ENCODE data around the gene IFT81. TPM values are rescaled to one million over a fixed set of nuclear protein-coding genes. Genes with fewer than 3 reads are reported as not detected.

IFT81 gene
- total RNA-seq, 1 experiment from 2014 or later = 9.0 TPM

GRCh38 chr12:110234331-110234751 lies 110.2 kb downstream of the IFT81 start:
- CTCF ChIA-PET = no interaction called here
- DNase-seq (ENCODE audit: low read depth, low spot score) = no peak
- H3K27ac ChIP-seq (ENCODE audit: low read depth, low read length) = no peak overlapping the region
- BruUV-seq (replicated peaks) = no TSS peak
- intact Hi-C loops (cut with micrococcal nuclease) = no loop called here
- no peaks in the 10 kb centered on the region for H4K20me1 ChIP-seq (ENCODE audit: insufficient read depth)
- TF ChIP-seq ZNF274 (IDR thresholded peaks at IDR 0.05; ENCODE audit: low read depth, low read length) = no peak
- no peak for TF ChIP-seq ATF3 (IDR thresholded peaks at IDR 0.05)
- no peak for TF ChIP-seq EGR1 (IDR thresholded peaks at IDR 0.05; ENCODE audit: low read depth)
- TF ChIP-seq MAX (IDR thresholded peaks at IDR 0.05) = no peak
- no peak for TF ChIP-seq REST (IDR thresholded peaks at IDR 0.05; ENCODE audit: low read depth)
- TF ChIP-seq POLR2A (IDR thresholded peaks at IDR 0.05; ENCODE audit: borderline replicate concordance, extremely low read depth, insufficient read depth, insufficient read length) = no peak
- TF ChIP-seq YY1 (IDR thresholded peaks at IDR 0.05; ENCODE audit: extremely low read depth, insufficient replicate concordance, low read depth, low read length) = no peak
- TF ChIP-seq CEBPB (IDR thresholded peaks at IDR 0.05; ENCODE audit: low read depth) = no peak
- TF ChIP-seq EZH2 (IDR thresholded peaks at IDR 0.05) = no peak
- no peak for TF ChIP-seq ELF1 (IDR thresholded peaks at IDR 0.05; ENCODE audit: borderline replicate concordance, low read depth)
- TF ChIP-seq FOSL1 (IDR thresholded peaks at IDR 0.05; ENCODE audit: low read depth) = no peak
- no peak for TF ChIP-seq TCF7L2 (IDR thresholded peaks at IDR 0.05; ENCODE audit: borderline replicate concordance, extremely low read depth, insufficient read depth, insufficient read length)
- no peak for TF ChIP-seq SIN3A (IDR thresholded peaks at IDR 0.05; ENCODE audit: low read depth)
- no peak for TF ChIP-seq SP1 (IDR thresholded peaks at IDR 0.05; ENCODE audit: low read depth)
- no peak for TF ChIP-seq CTCF (IDR thresholded peaks at IDR 0.05 in 2 of 3, conservative IDR thresholded peaks at IDR 0.05 in 1 of 3; ENCODE audit: borderline replicate concordance in 1 of 3, insufficient read depth in 1 of 3, low read depth in 2 of 3, low read length in 2 of 3)
- no peak for TF ChIP-seq RAD21 (IDR thresholded peaks at IDR 0.05; ENCODE audit: low read depth)
- H3K9me3 ChIP-seq (ENCODE audit: control insufficient read depth in 1 of 2, insufficient read depth in 1 of 2, low read depth in 1 of 2, low read length in 2 of 2) = no peaks in the 10 kb centered on the region
- no peaks in the 10 kb centered on the region for H3K9me2 ChIP-seq (ENCODE audit: insufficient read depth)
- no peaks in the 10 kb centered on the region for H3K36me3 ChIP-seq (ENCODE audit: control insufficient read depth in 1 of 2, insufficient read depth in 2 of 2, low read length in 2 of 2)
- no peaks in the 10 kb centered on the region for H3K79me2 ChIP-seq (ENCODE audit: insufficient read depth, low read length)
- H3K27me3 ChIP-seq (ENCODE audit: insufficient read depth, low read length) = no peaks in the 10 kb centered on the region
- ATAC-seq = no peak
- no peak overlapping the region for H2AFZ ChIP-seq (ENCODE audit: low read depth, low read length, poor library complexity, severe bottlenecking)
- H3K9ac ChIP-seq (ENCODE audit: low read length) = no peak overlapping the region
- H3K4me2 ChIP-seq (ENCODE audit: low read length) = no peak overlapping the region
- no peaks in the 10 kb centered on the region for H3K4me1 ChIP-seq (ENCODE audit: control insufficient read depth in 1 of 2, insufficient read depth in 2 of 2, low read length in 2 of 2)
- POLR2A ChIA-PET = no interaction called here
- H3K4me3 ChIP-seq (replicated peaks in 1 of 2; ENCODE audit: low read depth in 1 of 2, low read length in 2 of 2) = no peak overlapping the region
- RAD21 ChIA-PET (ENCODE audit: low non-redundant PET in 1 of 2, low total read pairs in 2 of 2, uncharacterized antibody in 2 of 2, unreplicated experiment in 2 of 2) = no interaction called here

Data from HCT116 (cell line).